Measurements from ENCODE around the gene PMPCA. TPM values are rescaled to one million over a fixed set of nuclear protein-coding genes. Genes with fewer than 3 reads are reported as not detected.

The PMPCA gene
- polyA plus RNA-seq, 1 donor (not counting 4 experiments of a cell fraction or from before 2014, with no cell fraction given), result 85.9 TPM

DNA sequence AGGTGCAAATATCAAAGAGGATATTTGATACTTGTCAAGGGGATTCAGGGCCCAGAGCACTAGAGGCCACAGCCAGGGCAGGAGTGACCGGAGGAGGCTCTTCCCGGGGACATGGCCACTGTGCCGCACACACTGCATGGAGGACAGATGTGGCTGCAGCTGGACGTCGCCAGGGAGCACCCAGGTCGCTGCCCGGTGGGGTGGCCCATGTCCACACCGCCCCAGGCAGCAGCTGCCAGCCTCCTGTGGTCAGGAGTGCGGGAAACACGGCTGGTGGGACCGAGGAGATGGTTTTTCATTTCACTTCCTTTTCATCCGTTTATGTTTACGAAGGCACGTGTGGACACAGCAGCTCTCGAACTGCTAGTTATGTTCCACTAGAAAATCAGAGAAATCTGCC is 57.3 kb downstream of the PMPCA start:
- no peaks in the 10 kb centered on the region for H3K9me1 ChIP-seq (ENCODE audit: control insufficient read depth, extremely low read depth, insufficient read depth, low read length)
- no peak for DNase-seq (ENCODE audit: low read depth, low spot score)
- H3K27me3 ChIP-seq (ENCODE audit: control insufficient read depth, extremely low read depth, insufficient read depth, low read length), result no peaks in the 10 kb centered on the region
- TF ChIP-seq, protein P1, sequence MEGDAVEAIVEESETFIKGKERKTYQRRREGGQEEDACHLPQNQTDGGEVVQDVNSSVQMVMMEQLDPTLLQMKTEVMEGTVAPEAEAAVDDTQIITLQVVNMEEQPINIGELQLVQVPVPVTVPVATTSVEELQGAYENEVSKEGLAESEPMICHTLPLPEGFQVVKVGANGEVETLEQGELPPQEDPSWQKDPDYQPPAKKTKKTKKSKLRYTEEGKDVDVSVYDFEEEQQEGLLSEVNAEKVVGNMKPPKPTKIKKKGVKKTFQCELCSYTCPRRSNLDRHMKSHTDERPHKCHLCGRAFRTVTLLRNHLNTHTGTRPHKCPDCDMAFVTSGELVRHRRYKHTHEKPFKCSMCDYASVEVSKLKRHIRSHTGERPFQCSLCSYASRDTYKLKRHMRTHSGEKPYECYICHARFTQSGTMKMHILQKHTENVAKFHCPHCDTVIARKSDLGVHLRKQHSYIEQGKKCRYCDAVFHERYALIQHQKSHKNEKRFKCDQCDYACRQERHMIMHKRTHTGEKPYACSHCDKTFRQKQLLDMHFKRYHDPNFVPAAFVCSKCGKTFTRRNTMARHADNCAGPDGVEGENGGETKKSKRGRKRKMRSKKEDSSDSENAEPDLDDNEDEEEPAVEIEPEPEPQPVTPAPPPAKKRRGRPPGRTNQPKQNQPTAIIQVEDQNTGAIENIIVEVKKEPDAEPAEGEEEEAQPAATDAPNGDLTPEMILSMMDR (optimal IDR thresholded peaks at IDR 0.05 in 1 of 3, IDR thresholded peaks at IDR 0.05 in 1 of 3, conservative IDR thresholded peaks at IDR 0.05 in 1 of 3; ENCODE audit: extremely low read depth in 1 of 3, insufficient read depth in 2 of 3, low read length in 3 of 3), result no peak
- TF ChIP-seq EZH2 (IDR thresholded peaks at IDR 0.05; ENCODE audit: low read length), result no peak
- H4K20me1 ChIP-seq (ENCODE audit: control insufficient read depth, extremely low read depth, insufficient read depth, low read length), result peaks cover 18% of the 10 kb centered on the region
- dilution Hi-C loops (cut with MboI; ENCODE audit: extremely low pct_ligation_motif_present, low sequenced_read_pairs), result no loop called here
- no peak overlapping the region for H3K9ac ChIP-seq (ENCODE audit: control insufficient read depth, extremely low read depth, insufficient read depth, low read length)
- no peak for FAIRE-seq
- peaks cover 52 to 77% of the 10 kb centered on the region in 2 experiments for H3K36me3 ChIP-seq (ENCODE audit: control insufficient read depth in 2 of 2, extremely low read depth in 1 of 2, insufficient read depth in 2 of 2, low read length in 2 of 2)
- H3K4me2 ChIP-seq (ENCODE audit: control insufficient read depth, extremely low read depth, insufficient read depth, low read depth, low read length), result no peak overlapping the region
- no peak overlapping the region for H3K4me3 ChIP-seq (ENCODE audit: control insufficient read depth in 2 of 3, extremely low read depth in 1 of 3, insufficient read depth in 2 of 3, low read depth in 1 of 3, low read length in 3 of 3)
- H3K4me1 ChIP-seq (ENCODE audit: control insufficient read depth, extremely low read depth, insufficient read depth, low read length), result no peaks in the 10 kb centered on the region
- H3K27ac ChIP-seq (ENCODE audit: control insufficient read depth, insufficient read depth, low read length), result no peak overlapping the region
- peaks cover 44% of the 10 kb centered on the region for H3K79me2 ChIP-seq (ENCODE audit: control insufficient read depth, insufficient read depth, low read length)
- no peaks in the 10 kb centered on the region for H3K9me3 ChIP-seq (ENCODE audit: control insufficient read depth, low read depth, low read length)
- H2AFZ ChIP-seq (ENCODE audit: control insufficient read depth, low read length), result no peak overlapping the region

DNA sequence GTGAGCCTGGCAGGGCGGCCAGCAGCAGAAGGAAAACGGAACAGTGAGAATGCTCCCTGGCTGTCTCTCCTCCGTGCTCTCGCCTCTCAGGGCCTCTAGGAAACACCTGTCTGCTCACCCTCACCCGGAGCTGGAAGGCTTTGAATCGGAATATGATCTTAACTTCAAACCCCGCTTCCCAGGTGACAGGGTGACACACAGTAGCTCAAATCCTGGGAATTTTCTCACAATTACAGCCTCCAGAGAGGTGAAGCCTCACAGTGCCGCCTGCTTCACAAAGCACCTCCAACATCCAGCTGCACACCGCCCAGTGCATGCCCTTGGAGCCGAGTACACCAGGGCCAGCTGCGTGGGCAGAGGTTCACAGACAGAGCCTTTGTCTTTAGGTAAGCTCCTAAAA is 59.9 kb downstream of the PMPCA start:
- H3K4me2 ChIP-seq (ENCODE audit: control insufficient read depth, extremely low read depth, insufficient read depth, low read depth, low read length), result no peak overlapping the region
- no peak overlapping the region for H2AFZ ChIP-seq (ENCODE audit: control insufficient read depth, low read length)
- H3K27me3 ChIP-seq (ENCODE audit: control insufficient read depth, extremely low read depth, insufficient read depth, low read length), result no peaks in the 10 kb centered on the region
- peaks cover 58 to 72% of the 10 kb centered on the region in 2 experiments for H3K36me3 ChIP-seq (ENCODE audit: control insufficient read depth in 2 of 2, extremely low read depth in 1 of 2, insufficient read depth in 2 of 2, low read length in 2 of 2)
- dilution Hi-C loops (cut with MboI; ENCODE audit: extremely low pct_ligation_motif_present, low sequenced_read_pairs), result no loop called here
- H3K9me1 ChIP-seq (ENCODE audit: control insufficient read depth, extremely low read depth, insufficient read depth, low read length), result no peaks in the 10 kb centered on the region
- H4K20me1 ChIP-seq (ENCODE audit: control insufficient read depth, extremely low read depth, insufficient read depth, low read length), result peaks cover 28% of the 10 kb centered on the region
- no peak overlapping the region for H3K9ac ChIP-seq (ENCODE audit: control insufficient read depth, extremely low read depth, insufficient read depth, low read length)
- H3K4me3 ChIP-seq (ENCODE audit: control insufficient read depth in 2 of 3, extremely low read depth in 1 of 3, insufficient read depth in 2 of 3, low read depth in 1 of 3, low read length in 3 of 3), result no peak overlapping the region
- TF ChIP-seq, protein P1 (optimal IDR thresholded peaks at IDR 0.05 in 1 of 3, IDR thresholded peaks at IDR 0.05 in 1 of 3, conservative IDR thresholded peaks at IDR 0.05 in 1 of 3; ENCODE audit: extremely low read depth in 1 of 3, insufficient read depth in 2 of 3, low read length in 3 of 3), result no peak
- TF ChIP-seq EZH2 (IDR thresholded peaks at IDR 0.05; ENCODE audit: low read length), result no peak
- H3K27ac ChIP-seq (ENCODE audit: control insufficient read depth, insufficient read depth, low read length), result no peak overlapping the region
- H3K79me2 ChIP-seq (ENCODE audit: control insufficient read depth, insufficient read depth, low read length), result peaks cover 61% of the 10 kb centered on the region
- H3K4me1 ChIP-seq (ENCODE audit: control insufficient read depth, extremely low read depth, insufficient read depth, low read length), result no peaks in the 10 kb centered on the region
- DNase-seq (ENCODE audit: low read depth, low spot score) (no peak), FAIRE-seq (no peak)
- H3K9me3 ChIP-seq (ENCODE audit: control insufficient read depth, low read depth, low read length), result no peaks in the 10 kb centered on the region

All from keratinocyte (primary cell).